GM18951 (cell line): ENCODE results near the gene KRTAP20-1.

Source experiments
- POLR2A ChIP-seq: IDR thresholded peaks from 4 replicates; pipeline ENCODE4 v1.6.1; 2011; ENCODE audit warnings: mild to moderate bottlenecking; ENCODE audit not compliant: insufficient read length, insufficient read depth; ENCODE audit errors: extremely low read depth
- in situ Hi-C: fragments of 300-500 bp; cut with MboI; formaldehyde crosslinking; loops from one replicate; pipeline ENCODE4 v1.12.0; 2022; ENCODE audit warnings: low sequenced_read_pairs, mixed read lengths, inconsistent platforms; ENCODE audit not compliant: unreplicated experiment

The KRTAP20-1 gene, protein sequence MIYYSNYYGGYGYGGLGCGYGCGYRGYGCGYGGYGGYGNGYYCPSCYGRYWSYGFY

DNA sequence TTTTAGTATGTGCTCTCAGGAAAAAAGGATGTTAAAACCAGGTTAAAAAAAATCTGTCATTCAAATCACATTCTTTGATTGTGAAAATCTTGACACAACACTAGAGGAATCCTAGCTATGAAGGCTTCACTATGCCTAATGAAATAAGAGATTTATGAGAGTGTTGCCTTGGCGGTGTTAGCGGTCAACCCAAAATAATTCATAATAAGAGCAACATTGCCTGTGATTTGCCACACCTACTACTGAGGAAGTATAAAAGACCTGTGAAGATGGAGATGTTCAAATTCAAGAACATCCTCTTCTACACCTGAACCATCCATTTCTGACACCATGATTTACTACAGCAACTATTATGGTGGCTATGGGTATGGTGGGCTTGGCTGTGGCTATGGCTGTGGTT lies at the start of gene KRTAP20-1:
Gene KRTAP20-1 (plus strand): TSS at position 301 of the 400 bp plus-strand sequence. CDS start 30 bp downstream, at position 331.
- in situ Hi-C loops = no loop called here
- no peak for TF ChIP-seq POLR2A

DNA sequence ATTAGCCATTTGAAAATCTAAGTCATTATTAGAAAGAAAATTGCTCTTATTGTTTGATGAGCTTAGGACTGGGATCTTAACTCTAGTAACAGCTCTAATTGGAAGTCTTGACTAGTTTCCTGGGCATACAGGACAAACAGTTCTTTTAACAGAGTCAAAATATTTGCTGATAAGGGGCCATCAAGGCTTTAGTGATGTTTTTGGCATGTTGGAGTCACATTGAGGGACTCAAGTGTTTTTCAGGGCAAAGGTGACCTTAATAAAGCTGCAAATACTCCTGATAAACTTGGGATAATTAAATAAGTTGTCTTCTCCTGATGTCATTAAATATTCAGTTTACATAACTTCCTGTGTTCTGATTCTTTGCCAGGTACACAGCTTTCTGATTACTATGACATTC lies 48.6 kb upstream of the KRTAP20-1 start:
- TF ChIP-seq POLR2A = no peak
- in situ Hi-C loops = no loop called here

DNA sequence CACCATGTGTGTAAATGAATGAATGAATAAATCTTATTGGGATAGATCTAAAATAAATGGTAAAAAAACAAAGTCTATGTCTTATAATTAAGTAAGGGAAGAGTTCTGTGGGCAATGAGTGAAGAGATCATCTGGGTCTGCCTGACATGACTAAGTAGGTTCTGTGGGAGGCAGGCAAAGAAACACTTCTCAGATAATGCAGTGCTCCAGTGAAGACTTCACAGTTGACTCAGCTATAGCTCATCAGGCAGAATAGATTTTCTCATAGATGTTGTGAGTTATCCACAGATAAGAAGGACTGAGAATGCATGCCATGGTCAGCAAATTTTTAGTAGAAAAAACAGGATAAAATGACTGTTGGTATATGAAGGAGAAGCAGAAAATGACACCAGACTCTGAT lies 38.5 kb upstream of the KRTAP20-1 start:
- TF ChIP-seq POLR2A = no peak
- in situ Hi-C loops = no loop called here

DNA sequence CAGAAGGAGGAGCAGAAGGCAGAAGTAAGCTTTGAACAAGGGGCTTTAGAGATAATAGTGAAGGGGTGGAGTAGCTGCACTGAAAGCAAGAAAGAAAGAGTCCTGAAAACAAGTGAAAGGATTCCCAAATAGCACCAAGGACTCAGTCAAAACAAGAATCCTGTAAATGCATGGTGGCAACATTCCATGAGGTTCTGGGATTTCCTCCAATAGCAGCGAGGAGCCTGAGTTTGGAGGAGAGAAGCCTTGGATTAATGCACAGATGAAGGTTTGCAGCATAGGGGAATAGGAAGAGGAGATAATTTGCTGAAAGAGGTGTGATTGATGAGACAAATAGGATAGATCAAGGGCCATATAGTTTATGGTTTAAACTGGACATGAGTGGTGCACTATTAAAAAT lies 36.9 kb upstream of the KRTAP20-1 start:
- in situ Hi-C loops = no loop called here
- no peak for TF ChIP-seq POLR2A

DNA sequence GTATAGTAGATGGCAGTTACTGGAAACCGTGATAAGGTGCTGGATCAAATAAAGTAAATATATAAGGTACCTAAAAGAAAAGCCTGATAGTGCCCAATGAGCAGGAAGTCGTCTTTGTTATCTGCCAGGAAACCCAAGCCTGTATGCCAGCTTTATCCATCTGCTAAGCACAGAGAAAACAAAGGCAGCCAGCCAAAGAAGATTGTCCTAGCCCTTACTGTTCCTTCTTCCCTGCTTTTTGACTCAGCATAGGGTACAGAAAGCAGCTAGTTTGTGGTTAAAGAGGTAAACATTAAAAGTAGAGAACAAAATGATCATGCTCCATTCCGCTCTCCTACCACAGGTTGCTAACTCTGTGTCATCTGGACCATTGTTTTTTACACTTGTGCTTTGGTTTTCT lies 36.1 kb upstream of the KRTAP20-1 start:
- in situ Hi-C loops = no loop called here
- no peak for TF ChIP-seq POLR2A

DNA sequence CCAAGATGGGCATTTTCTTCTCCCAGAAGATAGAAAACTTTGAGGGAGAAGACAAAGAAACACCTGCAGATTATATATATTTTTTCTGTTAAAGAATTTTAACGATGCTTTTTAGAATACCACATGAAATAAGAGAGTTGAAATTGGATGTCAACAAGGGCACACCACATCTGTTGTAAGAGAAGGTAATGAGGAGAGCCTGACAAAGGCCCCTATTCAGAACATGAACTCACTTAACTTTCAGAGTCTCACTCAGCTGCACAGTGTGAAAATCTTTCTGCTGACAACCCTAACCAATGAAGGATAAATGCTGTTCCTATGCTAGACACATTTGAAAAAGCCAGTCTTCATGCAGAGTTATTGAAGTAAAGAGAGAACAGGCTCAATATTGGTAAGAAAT lies 33.4 kb upstream of the KRTAP20-1 start:
- in situ Hi-C loops = no loop called here
- no peak for TF ChIP-seq POLR2A

DNA sequence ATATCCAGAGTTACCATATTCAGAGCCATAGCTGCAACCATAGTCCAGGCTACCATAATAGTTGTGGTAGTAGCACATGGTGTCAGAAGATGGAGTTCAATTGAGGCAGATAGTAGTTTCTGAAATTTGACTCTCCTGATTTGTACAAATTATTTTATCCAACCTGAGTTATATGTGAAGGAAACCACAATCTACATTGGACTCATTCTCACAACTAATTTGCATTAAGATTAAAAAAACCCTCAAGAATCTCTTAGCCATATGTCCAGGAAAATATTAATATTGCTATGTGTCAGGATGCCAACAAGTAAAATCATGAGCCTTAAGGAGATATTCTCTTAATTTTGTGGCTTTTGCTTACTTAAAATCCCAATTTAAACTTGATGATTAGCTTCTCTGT lies 25.9 kb upstream of the KRTAP20-1 start, which contains the start of gene KRTAP22-2:
Gene KRTAP22-2 (minus strand): TSS at position 101 of the 400 bp plus-strand sequence.
- in situ Hi-C loops = no loop called here
- no peak for TF ChIP-seq POLR2A

DNA sequence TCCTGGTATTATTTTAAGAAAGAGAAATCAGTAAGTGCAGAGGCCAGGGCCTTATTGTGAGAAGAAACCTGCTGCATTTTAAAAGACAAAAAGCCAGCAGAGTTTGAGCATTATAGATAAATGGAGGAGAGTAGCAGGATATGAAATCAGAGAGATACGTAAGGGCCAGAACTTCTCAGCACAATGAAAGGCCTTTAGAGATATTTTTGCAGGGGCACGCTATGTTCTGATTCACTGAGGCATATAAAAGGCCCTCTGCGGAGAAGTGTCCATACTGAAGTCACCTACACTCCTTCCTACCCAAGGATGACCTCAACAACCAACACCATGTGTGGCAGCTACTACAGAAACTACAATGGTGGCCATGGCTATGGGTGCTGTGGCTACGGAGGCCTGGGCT lies 24.1 kb upstream of the KRTAP20-1 start, which contains the start of gene KRTAP6-3:
Gene KRTAP6-3 (plus strand): TSS at position 301 of the 400 bp plus-strand sequence. CDS start 6 bp downstream, at position 307.
- no peak for TF ChIP-seq POLR2A
- in situ Hi-C loops = no loop called here

DNA sequence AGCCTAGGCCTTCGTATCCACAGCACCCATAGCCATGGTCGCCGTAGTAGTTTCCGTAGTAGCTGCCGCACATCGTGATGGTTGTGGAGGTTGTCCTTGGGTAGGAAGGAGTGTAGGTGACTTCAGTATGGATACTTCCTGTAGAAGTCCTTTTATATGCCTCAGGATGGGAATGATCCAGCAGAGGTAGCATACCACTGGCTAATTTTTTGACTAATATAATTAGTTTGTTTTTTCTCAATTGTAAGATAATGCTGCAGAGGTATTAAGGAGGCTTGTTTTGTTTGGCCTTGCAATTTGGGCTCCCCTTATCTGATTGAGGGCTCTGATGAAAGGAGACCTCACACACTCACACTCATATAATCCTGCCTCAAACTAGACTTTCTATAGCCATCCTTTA lies 17.4 kb upstream of the KRTAP20-1 start, which contains the start of gene KRTAP6-2:
Gene KRTAP6-2 (minus strand): TSS at position 101 of the 400 bp plus-strand sequence. CDS start 28 bp downstream, at position 73.
- TF ChIP-seq POLR2A = no peak
- in situ Hi-C loops = no loop called here

DNA sequence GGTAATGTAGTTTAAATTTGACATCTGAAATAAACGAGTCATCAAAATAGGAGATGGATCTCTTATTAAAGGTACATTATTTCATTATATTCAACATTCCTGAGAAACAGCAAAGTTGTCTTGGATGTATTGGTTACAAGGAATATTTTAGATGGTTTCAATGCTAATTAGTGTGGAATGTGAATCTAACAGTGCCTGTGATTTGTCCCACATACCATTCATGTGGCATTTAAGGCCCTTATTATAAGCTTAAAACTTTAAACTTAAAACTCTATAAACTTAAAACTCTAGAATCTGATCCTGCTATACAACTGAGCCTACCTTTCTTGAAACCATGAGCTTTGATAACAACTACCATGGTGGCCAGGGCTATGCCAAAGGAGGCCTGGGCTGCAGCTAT lies 15.4 kb upstream of the KRTAP20-1 start, which contains the start of gene KRTAP22-1:
Gene KRTAP22-1 (plus strand): TSS at position 301 of the 400 bp plus-strand sequence.
- TF ChIP-seq POLR2A = no peak
- in situ Hi-C loops = no loop called here

DNA sequence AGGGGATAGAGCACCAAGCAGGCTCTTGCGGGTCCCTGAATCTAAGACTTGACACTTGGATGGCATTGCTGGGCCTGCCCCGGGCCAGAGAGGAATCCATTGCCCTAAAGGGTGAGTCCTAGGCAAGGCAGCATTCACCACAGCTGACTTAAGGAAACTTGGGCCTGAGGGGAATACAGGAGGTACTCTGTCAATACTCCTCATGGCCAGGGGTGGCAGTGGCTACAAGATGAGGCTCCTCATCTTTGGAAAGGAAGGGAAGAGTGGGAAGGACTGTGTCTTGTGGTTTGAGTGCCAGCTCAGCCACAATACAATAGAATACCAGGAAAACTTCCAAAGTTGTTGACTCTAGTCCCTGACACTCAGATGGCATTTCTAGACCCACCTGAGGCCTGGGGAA lies 10.3 kb upstream of the KRTAP20-1 start:
- no peak for TF ChIP-seq POLR2A

DNA sequence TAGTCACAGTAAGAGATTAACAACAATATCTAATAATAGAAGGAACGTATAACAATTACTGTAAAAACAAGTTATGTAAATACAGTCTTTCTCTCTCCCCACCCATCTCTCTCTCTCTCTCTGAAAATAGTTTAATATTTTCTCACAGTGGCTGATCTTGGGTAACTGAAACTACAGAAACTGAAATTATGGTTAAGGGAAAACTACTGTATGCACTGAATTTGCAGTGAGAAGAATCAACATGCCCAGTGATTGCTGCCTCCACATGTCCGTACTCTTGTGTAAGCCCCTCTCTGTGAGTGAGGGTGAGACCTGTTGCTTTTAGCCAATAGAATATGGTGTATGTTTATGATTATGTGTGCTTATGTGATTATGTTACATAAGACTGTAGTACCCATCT lies 4.1 kb upstream of the KRTAP20-1 start:
- in situ Hi-C loops = no loop called here
- no peak for TF ChIP-seq POLR2A

More for the DNA sequence above, 10.3 kb upstream of the KRTAP20-1 start:
- in situ Hi-C loops = no loop called here

DNA sequence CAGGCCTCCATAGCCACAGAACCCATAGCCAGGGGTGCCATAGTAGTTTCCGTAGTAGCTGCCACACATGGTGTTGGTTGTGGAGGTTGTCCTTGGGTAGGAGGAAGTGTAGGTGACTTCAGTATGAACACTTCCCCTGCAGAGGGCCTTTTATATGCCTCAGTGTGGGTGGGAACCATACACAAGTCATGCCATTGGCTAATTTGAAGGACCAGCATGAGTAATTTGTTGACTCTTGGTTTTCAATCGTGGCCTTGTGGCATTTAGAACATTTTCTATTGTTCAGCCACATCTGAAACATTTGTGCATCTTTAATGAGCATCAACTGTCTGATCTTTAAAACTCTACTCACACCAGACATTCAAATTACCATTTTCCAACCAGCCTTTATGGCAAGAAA lies 2.4 kb upstream of the KRTAP20-1 start, which contains the start of gene KRTAP6-1:
Gene KRTAP6-1 (minus strand): TSS at position 95 of the 400 bp plus-strand sequence. CDS start 26 bp downstream, at position 69.
- TF ChIP-seq POLR2A = no peak
- in situ Hi-C loops = no loop called here

DNA sequence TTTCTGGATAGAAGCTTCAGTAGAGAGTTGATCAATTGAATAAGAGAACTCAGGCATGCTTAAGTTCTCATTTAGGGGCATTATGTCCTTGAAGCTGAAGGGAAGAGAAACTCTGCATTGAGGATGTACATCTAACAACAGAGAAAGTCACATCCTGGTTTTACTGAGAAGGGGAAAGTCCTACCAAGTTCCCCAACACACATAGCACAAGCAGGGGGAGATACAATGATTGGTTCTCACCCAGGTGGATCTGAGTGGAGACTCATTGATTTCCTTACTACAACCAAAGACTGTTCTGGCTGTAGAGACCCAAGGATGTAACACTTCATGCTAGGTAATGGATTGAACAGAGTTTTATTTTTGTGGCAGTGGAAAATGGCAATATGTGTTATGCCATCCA lies 1.0 kb upstream of the KRTAP20-1 start:
- no peak for TF ChIP-seq POLR2A
- in situ Hi-C loops = no loop called here

DNA sequence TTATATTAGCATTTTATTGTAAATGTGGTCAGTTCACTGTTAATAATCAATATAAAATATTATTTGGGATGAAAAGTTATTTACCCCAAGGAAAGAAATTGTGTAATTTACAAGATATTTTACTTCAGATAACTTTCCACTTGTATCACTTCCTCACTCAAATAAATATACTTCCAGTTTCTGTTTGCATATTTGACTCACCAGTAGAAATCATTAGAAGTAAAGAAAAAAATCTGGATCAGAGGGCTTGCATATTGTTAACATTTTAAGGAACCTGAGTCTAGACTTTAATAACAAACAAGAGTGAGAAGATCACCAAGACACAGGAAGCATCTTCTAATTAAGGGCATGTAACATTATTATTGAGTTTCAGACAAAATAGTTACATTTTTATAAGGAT lies 3.9 kb downstream of the KRTAP20-1 start:
- in situ Hi-C loops = no loop called here
- no peak for TF ChIP-seq POLR2A

DNA sequence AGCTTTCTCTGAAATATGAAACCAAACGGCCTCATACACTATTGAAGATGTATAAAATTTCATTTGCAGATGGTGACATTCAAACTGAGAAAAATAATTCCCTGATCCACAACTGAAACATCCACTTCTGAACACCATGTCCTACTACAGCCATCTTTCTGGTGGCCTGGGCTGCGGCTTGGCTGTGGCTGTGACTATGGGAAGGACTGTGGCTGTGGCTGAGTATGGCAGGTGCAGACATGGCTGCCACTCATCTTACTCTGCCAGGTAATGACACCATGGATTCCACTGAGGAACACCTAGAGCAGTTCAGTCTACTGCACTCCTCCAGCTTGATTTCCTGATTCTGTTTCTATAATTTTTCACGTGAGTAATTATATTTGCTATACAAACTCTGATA lies 4.3 kb downstream of the KRTAP20-1 start, which contains the start of gene KRTAP20-4:
Gene KRTAP20-4 (plus strand): TSS at position 106 of the 400 bp plus-strand sequence.
- in situ Hi-C loops = no loop called here
- TF ChIP-seq POLR2A = no peak
